IPS DF 4.7 (cell line): ENCODE data around the gene POMGNT2.

Experiments
- DNase-seq: peaks from one replicate; pipeline ENCODE4 v3.0.0-alpha.2; 2013; ENCODE audit warnings: low spot score; ENCODE audit errors: extremely low read depth

POMGNT2 gene

GRCh38 chr3:43102773-43103480 lies 3.0 kb downstream of the POMGNT2 start:
- no peak for DNase-seq

DNA sequence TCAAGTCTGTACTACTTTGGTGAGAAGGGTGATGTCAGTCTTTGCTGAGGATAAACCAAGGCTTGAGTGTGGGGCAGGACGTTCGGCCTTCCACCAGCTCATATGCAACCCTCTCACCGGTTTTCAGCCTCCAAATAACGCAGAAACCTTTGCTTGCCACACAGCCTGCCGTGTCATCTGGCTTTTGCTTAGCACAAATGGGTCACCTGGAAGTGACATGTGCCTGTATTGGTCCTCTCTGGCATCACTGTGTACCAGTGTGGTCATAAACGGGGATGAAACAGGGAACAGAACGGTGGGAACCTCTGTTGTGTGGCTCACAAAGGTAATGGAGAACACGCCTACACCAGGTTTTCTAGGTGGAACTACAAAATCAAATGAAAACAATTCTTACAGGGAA lies 7.1 kb downstream of the POMGNT2 start:
- no peak for DNase-seq

GRCh38 chr3:43097400-43098080 lies 8.3 kb downstream of the POMGNT2 start:
- DNase-seq, result no peak

GRCh38 chr3:43096761-43097160 lies 9.1 kb downstream of the POMGNT2 start:
- DNase-seq, result no peak

DNA sequence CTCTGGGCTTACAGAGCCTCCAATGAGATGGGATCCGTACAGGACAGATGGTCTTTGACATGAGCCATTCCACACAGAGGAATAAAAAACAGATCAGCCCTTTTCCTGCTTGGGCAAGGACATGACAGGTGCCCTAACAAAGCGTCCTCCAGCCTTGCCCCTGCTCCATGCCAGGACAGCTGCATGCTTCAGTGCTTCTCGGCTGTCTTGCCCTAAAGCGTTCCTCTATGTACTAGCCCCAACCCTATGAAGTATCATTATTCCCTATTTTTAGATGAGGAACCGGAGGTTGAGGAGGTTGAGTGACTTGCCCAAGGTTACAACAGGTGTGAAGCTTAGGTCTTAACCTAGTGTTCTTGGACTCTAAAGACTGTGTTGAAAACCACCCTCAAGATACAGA lies 10.5 kb downstream of the POMGNT2 start:
- no peak for DNase-seq

GRCh38 chr3:43094851-43095250 lies 11.0 kb downstream of the POMGNT2 start:
- DNase-seq, result no peak

DNA sequence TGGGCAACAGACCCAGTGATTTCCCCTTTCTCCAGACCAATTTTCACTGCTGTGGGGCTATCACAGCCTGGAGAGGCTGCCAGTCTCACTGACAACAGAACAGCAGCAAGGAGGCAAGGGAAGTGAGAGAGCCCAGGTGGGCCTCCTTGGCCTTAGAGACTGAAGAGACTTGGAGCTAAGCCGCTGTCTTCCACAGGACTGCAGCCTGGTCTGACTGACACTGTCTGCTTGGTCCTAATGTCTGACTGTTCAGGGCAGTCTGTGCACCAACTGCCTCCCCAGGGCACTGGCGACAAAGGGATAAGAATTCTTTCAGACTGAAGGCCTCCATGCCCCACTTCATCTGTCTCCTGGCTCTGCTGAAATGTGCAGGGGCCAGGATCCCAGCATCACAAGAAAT lies 11.5 kb downstream of the POMGNT2 start:
- DNase-seq, result no peak

DNA sequence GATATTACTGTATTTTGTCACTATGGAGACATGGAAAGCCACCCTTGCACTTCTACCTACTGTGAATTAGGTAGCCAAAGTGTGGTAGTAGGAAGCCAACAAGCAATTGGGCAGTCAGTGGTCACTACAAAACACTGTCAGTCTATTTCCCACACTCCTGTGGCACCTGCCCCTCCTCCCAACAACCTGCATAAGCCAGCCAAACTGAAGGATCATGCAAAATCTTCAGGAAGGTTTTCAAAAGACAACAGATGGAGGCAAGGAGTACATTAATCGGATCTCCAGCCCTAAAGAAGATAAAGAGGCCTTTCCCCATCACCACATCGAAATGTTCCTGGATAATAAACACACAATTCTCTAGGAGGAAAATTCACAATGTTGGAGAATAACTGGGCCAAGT lies 11.9 kb downstream of the POMGNT2 start:
- no peak for DNase-seq

GRCh38 chr3:43093006-43093405 lies 12.9 kb downstream of the POMGNT2 start:
- no peak for DNase-seq

DNA sequence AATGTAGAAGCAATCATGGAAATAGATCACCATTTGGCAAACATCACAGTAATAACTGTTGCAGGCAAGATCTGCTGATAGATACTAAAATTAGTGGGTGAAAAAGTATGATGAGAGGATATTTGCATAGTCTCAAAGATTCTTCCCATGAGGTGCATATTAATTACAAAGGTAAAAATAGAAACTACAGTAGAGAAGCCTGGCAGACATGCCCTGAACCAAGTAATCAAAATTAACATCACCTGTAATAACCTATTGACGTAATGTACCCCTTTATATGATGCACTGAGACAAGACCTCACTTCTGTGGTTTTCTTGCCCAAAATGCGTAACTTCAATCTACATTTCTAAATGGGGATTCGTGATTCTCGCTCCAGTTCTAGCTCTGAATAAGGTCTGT lies 14.4 kb downstream of the POMGNT2 start:
- no peak for DNase-seq

DNA sequence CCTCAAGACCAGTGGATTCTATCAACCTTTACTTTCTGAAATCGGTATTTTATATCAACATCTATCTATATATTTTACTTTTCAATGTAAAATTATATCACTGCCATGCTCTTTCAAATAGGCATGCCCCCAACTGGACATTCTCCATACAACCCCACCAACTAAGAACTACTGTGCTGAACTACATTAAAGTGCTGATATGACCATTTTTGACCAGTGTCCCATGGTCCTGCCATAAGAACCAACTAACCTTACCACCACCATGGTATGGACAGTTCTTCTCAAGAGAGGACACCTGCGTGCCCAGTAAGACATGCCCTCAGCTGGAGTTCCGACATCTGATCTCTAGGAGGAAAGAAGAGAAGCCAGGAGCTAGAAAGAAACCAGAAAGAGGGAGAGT lies 15.6 kb downstream of the POMGNT2 start:
- no peak for DNase-seq

- no peak for DNase-seq
Observed at GRCh38 chr3:43089081-43089480, 16.8 kb downstream of the POMGNT2 start.

- DNase-seq, result no peak
Observed at GRCh38 chr3:43087249-43087776, 18.6 kb downstream of the POMGNT2 start.

- no peak for DNase-seq
Observed at GRCh38 chr3:43086460-43087165, 19.3 kb downstream of the POMGNT2 start.

DNA sequence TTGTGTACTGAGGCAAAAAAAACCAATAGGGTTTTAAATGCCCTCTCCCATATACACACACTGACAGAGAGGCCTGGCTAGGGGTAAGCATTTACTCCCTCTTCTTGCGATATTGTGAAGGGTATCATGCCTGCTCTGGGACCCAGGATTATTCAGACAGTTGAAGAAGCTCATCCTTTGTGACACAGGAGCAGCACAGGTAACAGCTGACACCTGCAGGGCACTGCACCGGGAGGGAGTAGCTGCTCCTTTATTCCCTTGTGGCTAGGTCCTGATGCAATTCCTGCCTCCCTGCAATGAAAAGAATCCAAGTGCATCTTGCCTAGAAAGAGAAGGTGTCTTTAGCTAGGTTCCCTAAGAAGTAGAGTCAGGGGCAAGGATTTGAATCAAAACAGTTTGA lies 23.4 kb downstream of the POMGNT2 start:
- DNase-seq, result no peak

DNA sequence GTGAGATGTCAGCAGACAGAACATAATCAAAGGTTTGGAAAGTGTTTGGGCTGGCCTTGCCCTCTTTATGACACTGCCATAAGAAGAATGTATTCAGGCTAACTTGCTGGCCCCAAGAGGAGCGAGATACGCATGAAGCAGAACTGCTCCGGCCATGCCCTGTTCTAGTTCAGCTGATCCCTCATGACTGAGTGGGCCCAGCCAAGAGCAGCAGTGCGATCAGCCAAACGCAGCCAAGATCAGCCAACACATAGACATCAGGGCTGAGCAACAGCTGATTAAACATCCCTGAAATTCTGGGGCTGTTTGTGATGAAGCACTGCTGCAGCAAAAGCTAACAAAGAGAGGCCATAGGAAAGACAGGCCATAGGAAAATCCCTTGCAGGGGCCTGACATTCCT lies 24.1 kb downstream of the POMGNT2 start:
- DNase-seq, result no peak

- DNase-seq, result no peak
Observed at GRCh38 chr3:43080726-43081568, 24.9 kb downstream of the POMGNT2 start.

DNA sequence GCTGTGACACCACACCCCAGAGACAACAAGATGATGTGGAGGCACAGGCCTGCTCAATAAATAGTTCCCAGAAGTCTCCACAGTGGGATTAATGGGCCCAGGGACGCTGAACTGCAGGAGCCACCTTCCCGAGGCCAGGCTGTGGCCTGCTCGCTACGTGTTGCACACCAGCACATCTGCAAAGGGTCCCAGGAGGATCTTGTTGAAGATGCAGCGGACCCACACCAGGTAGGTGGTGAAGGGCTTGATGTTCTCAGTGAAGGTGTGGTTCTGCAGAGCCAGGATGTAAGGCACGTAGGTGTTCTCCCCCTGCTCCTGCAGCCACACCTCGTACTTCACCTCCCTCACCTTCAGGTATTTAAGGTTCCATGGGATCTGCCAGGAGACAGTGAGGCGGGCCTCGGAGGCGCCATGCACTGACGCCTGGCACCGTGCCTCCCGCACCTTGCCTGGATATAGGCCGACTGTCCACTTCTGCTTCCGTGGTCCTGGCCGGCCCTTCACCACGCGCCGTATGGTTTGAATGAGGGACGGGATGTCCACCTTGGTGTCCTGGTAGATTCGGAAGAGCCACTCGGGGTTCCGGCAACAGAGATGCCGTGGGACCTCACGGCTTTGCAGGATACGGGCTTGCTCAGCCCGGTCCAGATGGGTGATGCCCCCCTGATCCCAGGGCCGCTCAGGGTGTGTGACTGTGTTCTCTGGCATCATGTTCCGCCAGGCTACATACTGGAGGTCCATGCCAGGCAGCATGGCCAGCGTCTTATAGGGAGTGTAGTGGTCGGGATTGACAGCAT lies 26.1 kb downstream of the POMGNT2 start:
- no peak for DNase-seq

DNA sequence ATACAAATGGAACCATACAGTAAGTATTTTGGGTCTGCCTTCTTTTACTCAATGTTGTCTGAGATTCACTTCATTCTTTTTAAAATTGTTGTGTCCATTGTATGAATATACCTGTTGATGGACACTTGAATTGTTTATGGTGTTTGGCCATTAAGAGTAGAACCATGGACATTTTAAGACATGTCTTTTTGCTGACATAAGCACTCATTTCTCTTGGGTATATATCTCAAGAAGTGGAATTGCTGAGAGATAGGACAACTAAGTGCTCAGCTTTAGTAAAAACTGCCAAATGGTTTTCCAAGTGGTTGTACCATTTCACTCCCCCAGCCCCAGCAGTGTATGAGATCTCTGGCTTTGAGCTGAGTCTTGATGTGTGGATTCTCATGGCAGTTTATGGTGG lies 28.2 kb downstream of the POMGNT2 start:
- DNase-seq, result no peak

DNA sequence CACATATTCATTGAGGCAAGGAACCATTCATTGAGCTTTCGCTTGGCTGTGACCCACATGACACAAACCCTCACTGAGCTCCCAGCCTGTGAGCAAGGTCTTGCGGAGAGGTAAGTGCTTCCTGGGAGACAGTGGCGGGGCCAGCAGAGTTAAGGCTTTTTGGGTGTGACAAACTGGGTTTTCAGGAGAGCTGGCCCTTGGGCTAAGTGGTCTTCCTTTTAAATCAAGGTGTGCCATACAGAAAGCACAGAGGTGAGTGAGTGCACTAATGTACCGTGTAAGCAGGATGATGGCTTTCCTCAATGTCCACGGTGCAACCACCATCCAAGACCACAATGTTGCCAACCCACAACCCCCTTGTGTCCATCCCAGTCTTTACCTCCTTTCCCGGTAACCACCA lies 28.6 kb downstream of the POMGNT2 start:
- DNase-seq, result no peak

GRCh38 chr3:43076857-43077256 lies 29.0 kb downstream of the POMGNT2 start:
- no peak for DNase-seq
